ENCODE data around the gene CMTM2.

Gene CMTM2

GRCh38 chr16:66614161-66614802 lies 35.0 kb downstream of the CMTM2 start:
- DNase-seq (ENCODE audit: low read depth, low spot score), result no peak
- no peak overlapping the region for H3K4me3 ChIP-seq (ENCODE audit: low read depth, low read length)
- in situ Hi-C loops (cut with HindIII; ENCODE audit: low sequenced_read_pairs), result no loop called here
- TF ChIP-seq CTCF (IDR thresholded peaks at IDR 0.05; ENCODE audit: low read depth, low read length), result no peak

GRCh38 chr16:66616169-66616568 lies 36.9 kb downstream of the CMTM2 start:
- TF ChIP-seq CTCF (IDR thresholded peaks at IDR 0.05; ENCODE audit: low read depth, low read length), result no peak
- no peak overlapping the region for H3K4me3 ChIP-seq (ENCODE audit: low read depth, low read length)
- in situ Hi-C loops (cut with HindIII; ENCODE audit: low sequenced_read_pairs), result no loop called here
- DNase-seq (ENCODE audit: low read depth, low spot score), result no peak

- in situ Hi-C loops (cut with HindIII; ENCODE audit: low sequenced_read_pairs), result no loop called here
- H3K4me3 ChIP-seq (ENCODE audit: low read depth, low read length), result no peak overlapping the region
- DNase-seq (ENCODE audit: low read depth, low spot score), result peak; percentile 18
- TF ChIP-seq CTCF (IDR thresholded peaks at IDR 0.05; ENCODE audit: low read depth, low read length), result no peak
Observed at GRCh38 chr16:66616592-66616991, 37.3 kb downstream of the CMTM2 start.

DNA sequence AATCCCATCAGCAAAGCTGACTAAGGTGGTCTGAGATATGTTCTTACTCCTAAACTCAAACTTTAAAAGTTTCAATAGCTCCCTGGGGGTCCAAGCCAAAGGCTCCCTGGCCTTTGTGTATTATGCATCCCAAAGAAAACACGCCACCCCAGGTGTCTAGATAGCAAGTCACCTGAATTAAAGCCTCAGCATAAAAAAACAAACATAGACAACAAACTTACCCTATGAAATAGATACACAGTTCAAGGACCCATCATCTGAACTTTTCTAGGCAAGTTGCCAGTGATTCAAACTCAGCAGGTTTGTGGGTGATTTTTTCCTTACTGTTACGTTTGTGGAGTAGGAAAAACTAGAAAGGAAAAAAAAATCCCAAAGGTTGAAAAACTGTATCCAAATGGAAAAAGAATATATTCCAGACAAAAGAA lies 37.8 kb downstream of the CMTM2 start:
- in situ Hi-C loops (cut with HindIII; ENCODE audit: low sequenced_read_pairs), result no loop called here
- no peak overlapping the region for H3K4me3 ChIP-seq (ENCODE audit: low read depth, low read length)
- TF ChIP-seq CTCF (IDR thresholded peaks at IDR 0.05; ENCODE audit: low read depth, low read length), result no peak
- peak; percentile 54 for DNase-seq (ENCODE audit: low read depth, low spot score)

- H3K4me3 ChIP-seq (ENCODE audit: low read depth, low read length), result no peak overlapping the region
- DNase-seq (ENCODE audit: low read depth, low spot score), result peak; percentile 25
- TF ChIP-seq CTCF (IDR thresholded peaks at IDR 0.05; ENCODE audit: low read depth, low read length), result no peak
- in situ Hi-C loops (cut with HindIII; ENCODE audit: low sequenced_read_pairs), result no loop called here
Observed at GRCh38 chr16:66617728-66618127, 38.5 kb downstream of the CMTM2 start.

GRCh38 chr16:66618588-66619375 lies 39.5 kb downstream of the CMTM2 start:
- no peak for TF ChIP-seq CTCF (IDR thresholded peaks at IDR 0.05; ENCODE audit: low read depth, low read length)
- no peak overlapping the region for H3K4me3 ChIP-seq (ENCODE audit: low read depth, low read length)
- in situ Hi-C loops (cut with HindIII; ENCODE audit: low sequenced_read_pairs), result no loop called here
- DNase-seq (ENCODE audit: low read depth, low spot score), result peak; percentile 98

Measured in astrocyte of the spinal cord (primary cell).